Gastrocnemius medialis (tissue), 4 donors: ENCODE data around the gene SLCO4A1.

Experiments
- POLR2A ChIP-seq, 2 donors: fragments of 450-650 bp; IDR thresholded peaks; one replicate each; pipeline ENCODE4 v1.6.1; 2017; ENCODE audit warnings: antibody characterized with exemption in 2 of 2, mild to moderate bottlenecking in 2 of 2, moderate library complexity in 2 of 2
- TF ChIP-seq, protein P1 (sequence below), 5 experiments: fragments of 450-650 bp in 3 of 5; fragments of 200-600 bp in 2 of 5; sonication (generic) in 2 of 5; IDR thresholded peaks in 4 of 5; conservative IDR thresholded peaks in 1 of 5; 1 replicate in 4 of 5; 2 replicates in 1 of 5; pipeline ENCODE4 v1.5.1; 2016 to 2019; ENCODE audit warnings: antibody characterized with exemption in 5 of 5, mild to moderate bottlenecking in 3 of 5, moderate library complexity in 3 of 5

DNA sequence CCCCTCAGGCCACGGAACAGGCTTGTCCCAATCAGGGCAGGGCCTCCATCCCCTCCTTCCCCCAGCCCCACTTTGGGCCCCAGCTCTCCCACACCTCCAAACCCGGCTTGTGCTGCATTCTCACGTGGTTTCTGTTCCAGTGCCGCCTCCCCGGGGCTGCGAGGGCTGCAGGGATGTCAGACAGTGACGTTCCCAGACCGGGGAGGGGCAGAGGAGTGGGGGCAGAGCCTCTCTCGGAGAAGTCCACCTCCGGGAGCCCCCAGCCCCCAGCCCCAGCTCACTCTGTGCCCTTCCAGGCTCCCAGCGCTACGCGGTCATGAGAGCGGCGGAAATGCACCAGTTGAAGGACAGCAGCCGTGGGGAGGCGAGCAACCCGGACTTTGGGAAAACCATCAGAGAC is 18.5 kb downstream of the SLCO4A1 start:
- TF ChIP-seq, protein P1, sequence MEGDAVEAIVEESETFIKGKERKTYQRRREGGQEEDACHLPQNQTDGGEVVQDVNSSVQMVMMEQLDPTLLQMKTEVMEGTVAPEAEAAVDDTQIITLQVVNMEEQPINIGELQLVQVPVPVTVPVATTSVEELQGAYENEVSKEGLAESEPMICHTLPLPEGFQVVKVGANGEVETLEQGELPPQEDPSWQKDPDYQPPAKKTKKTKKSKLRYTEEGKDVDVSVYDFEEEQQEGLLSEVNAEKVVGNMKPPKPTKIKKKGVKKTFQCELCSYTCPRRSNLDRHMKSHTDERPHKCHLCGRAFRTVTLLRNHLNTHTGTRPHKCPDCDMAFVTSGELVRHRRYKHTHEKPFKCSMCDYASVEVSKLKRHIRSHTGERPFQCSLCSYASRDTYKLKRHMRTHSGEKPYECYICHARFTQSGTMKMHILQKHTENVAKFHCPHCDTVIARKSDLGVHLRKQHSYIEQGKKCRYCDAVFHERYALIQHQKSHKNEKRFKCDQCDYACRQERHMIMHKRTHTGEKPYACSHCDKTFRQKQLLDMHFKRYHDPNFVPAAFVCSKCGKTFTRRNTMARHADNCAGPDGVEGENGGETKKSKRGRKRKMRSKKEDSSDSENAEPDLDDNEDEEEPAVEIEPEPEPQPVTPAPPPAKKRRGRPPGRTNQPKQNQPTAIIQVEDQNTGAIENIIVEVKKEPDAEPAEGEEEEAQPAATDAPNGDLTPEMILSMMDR (IDR thresholded peaks at IDR 0.05 in 4 of 5, conservative IDR thresholded peaks at IDR 0.05 in 1 of 5) = no peak
- no peak for TF ChIP-seq POLR2A (IDR thresholded peaks at IDR 0.05)
